IMR-90 (cell line): ENCODE measurements around the gene IQCM. TPM values are rescaled to one million over a fixed set of nuclear protein-coding genes. Genes with fewer than 3 reads are reported as not detected.

Source experiments
- ATAC-seq: fragments of 200-7000 bp; cut with Tn5 transposase; 2 replicates; pipeline ENCODE4 v1.9.1; 2020; ENCODE audit warnings: low read depth, mild to moderate bottlenecking, moderate library complexity
- BruUV-seq: library from RNA; stranded (reverse); fragments of 400-500 nt; replicated peaks from 2 replicates; lab custom pipeline; 2021; lab: Mats Ljungman, UMichigan
- CTCF ChIA-PET: fragments of 300-600 bp; formaldehyde crosslinking; extraction: SDS; loops from one replicate; lab custom pipeline; 2021; ENCODE audit warnings: antibody characterized with exemption; lab: Yijun Ruan, JAX
- POLR2A ChIA-PET: fragments of 300-600 bp; sonication (Branson Sonifier 250); formaldehyde crosslinking; loops from one replicate; lab custom pipeline; 2022; ENCODE audit warnings: antibody characterized with exemption; ENCODE audit not compliant: unreplicated experiment; lab: Charles Lee
- DNase-seq: peaks from one replicate; pipeline ENCODE4 v3.0.0; 2013
- H2AFZ ChIP-seq: replicated peaks from 2 replicates; pipeline ENCODE3; 2013; ENCODE audit warnings: low read length, mild to moderate bottlenecking; ENCODE audit not compliant: poor library complexity
- H2AK5ac ChIP-seq: 2 replicates; pipeline ENCODE4 v1.6.1; 2013; ENCODE audit warnings: low read depth, low read length, inconsistent platforms
- H2AK9ac ChIP-seq: replicated peaks from 2 replicates; pipeline ENCODE3; 2013; ENCODE audit warnings: mild to moderate bottlenecking, low read depth, low read length, moderate library complexity; ENCODE audit not compliant: poor library complexity
- H2BK120ac ChIP-seq: 2 replicates; pipeline ENCODE4 v1.6.1; 2013; ENCODE audit warnings: low read depth, low read length, inconsistent platforms
- H2BK15ac ChIP-seq: 3 replicates; pipeline ENCODE4 v1.6.1; 2013; ENCODE audit warnings: low read depth, low read length, inconsistent platforms
- H2BK20ac ChIP-seq: 2 replicates; pipeline ENCODE4 v1.6.1; 2013; ENCODE audit warnings: low read depth, mild to moderate bottlenecking, inconsistent platforms, low read length, moderate library complexity
- H2BK5ac ChIP-seq: 2 replicates; pipeline ENCODE4 v1.6.1; 2013; ENCODE audit warnings: mild to moderate bottlenecking, low read depth, low read length, inconsistent platforms; ENCODE audit not compliant: poor library complexity, severe bottlenecking
- H3K14ac ChIP-seq: replicated peaks from 2 replicates; pipeline ENCODE4 v1.6.1; 2013; ENCODE audit warnings: low read depth, low read length, inconsistent platforms
- H3K18ac ChIP-seq: 2 replicates; pipeline ENCODE4 v1.6.1; 2013; ENCODE audit warnings: low read depth, low read length, control low read depth
- H3K23ac ChIP-seq: 2 replicates; pipeline ENCODE4 v1.6.1; 2013; ENCODE audit warnings: low read depth, low read length, inconsistent platforms
- H3K27ac ChIP-seq: 2 replicates; pipeline ENCODE4 v1.5.1; 2013; ENCODE audit warnings: mild to moderate bottlenecking, control low read depth, low read length; ENCODE audit not compliant: insufficient read depth
- H3K27me3 ChIP-seq: 2 replicates; pipeline ENCODE4 v1.6.1; 2013; ENCODE audit warnings: low read length; ENCODE audit not compliant: control insufficient read depth, insufficient read depth
- H3K36me3 ChIP-seq: 2 replicates; pipeline ENCODE4 v1.6.1; 2013; ENCODE audit warnings: low read length, mixed read lengths; ENCODE audit not compliant: control insufficient read depth, insufficient read depth
- H3K4ac ChIP-seq: 2 replicates; pipeline ENCODE4 v1.6.1; 2013; ENCODE audit warnings: low read depth, low read length, inconsistent platforms
- H3K4me1 ChIP-seq: 2 replicates; pipeline ENCODE4 v1.6.1; 2013; ENCODE audit warnings: low read length, mixed read lengths; ENCODE audit not compliant: control insufficient read depth, insufficient read depth
- H3K4me2 ChIP-seq: 2 replicates; pipeline ENCODE4 v1.6.1; 2013; ENCODE audit warnings: low read depth, mild to moderate bottlenecking, control low read depth, low read length, moderate library complexity
- H3K4me3 ChIP-seq: 2 replicates; pipeline ENCODE4 v1.5.1; 2013; ENCODE audit warnings: low read depth, mild to moderate bottlenecking, control low read depth, low read length, moderate library complexity; ENCODE audit not compliant: insufficient read depth
- H3K56ac ChIP-seq: 2 replicates; pipeline ENCODE4 v1.6.1; 2013; ENCODE audit warnings: low read length, inconsistent platforms; ENCODE audit not compliant: insufficient read depth; ENCODE audit errors: extremely low read depth
- H3K79me1 ChIP-seq, 2 experiments: 2 replicates each; pipeline ENCODE4 v1.6.1; 2013; ENCODE audit warnings: low read length in 2 of 2, inconsistent platforms in 1 of 2, low read depth in 1 of 2
- H3K9ac ChIP-seq: 2 replicates; pipeline ENCODE4 v1.6.1; 2013; ENCODE audit warnings: low read depth, low read length, control low read depth
- H3K9me1 ChIP-seq: 2 replicates; pipeline ENCODE4 v1.6.1; 2013; ENCODE audit warnings: low read length, inconsistent platforms; ENCODE audit not compliant: insufficient read depth
- H3K9me3 ChIP-seq: 2 replicates; pipeline ENCODE4 v1.6.1; 2013; ENCODE audit warnings: low read length; ENCODE audit not compliant: control insufficient read depth, insufficient read depth
- H4K20me1 ChIP-seq: 2 replicates; pipeline ENCODE4 v1.6.1; 2013; ENCODE audit warnings: low read length, inconsistent platforms; ENCODE audit not compliant: insufficient read depth
- H4K5ac ChIP-seq: 2 replicates; pipeline ENCODE4 v1.6.1; 2013; ENCODE audit warnings: mild to moderate bottlenecking, low read depth, low read length, control low read depth
- H4K8ac ChIP-seq, 2 experiments: 2 replicates each; pipeline ENCODE4 v1.6.1; 2013; ENCODE audit warnings: low read depth in 2 of 2, low read length in 2 of 2, control low read depth in 1 of 2, inconsistent platforms in 1 of 2
- H4K91ac ChIP-seq: 2 replicates; pipeline ENCODE4 v1.6.1; 2013; ENCODE audit warnings: low read depth, low read length, inconsistent platforms; ENCODE audit not compliant: insufficient read depth
- FOS ChIP-seq: fragments of 150-350 bp; IDR thresholded peaks from 2 replicates; pipeline ENCODE4 v1.6.1; 2016; ENCODE audit warnings: low read depth, low read length
- MAFK ChIP-seq: IDR thresholded peaks from 2 replicates; pipeline ENCODE4 v1.6.1; 2012; ENCODE audit warnings: low read depth, low read length, improper control_type of control experiment
- NFE2L2 ChIP-seq: fragments of 150-350 bp; IDR thresholded peaks from 2 replicates; pipeline ENCODE4 v1.6.1; 2016; ENCODE audit warnings: low read depth, mild to moderate bottlenecking, low read length
- RCOR1 ChIP-seq: IDR thresholded peaks from 2 replicates; pipeline ENCODE4 v1.6.1; 2012; ENCODE audit warnings: mild to moderate bottlenecking, low read length, improper control_type of control experiment; ENCODE audit not compliant: insufficient replicate concordance
- whole genome bisulfite sequencing, 2 experiments: methylation state at CpG; one replicate each; pipeline versions ENCODE4 v1.1.5 to v1.1.7; 2013; ENCODE audit warnings: missing lambda C conversion rate in 2 of 2; ENCODE audit not compliant: insufficient read length in 1 of 2; ENCODE audit errors: extremely low coverage in 2 of 2; 5-methylcytosine and 5-hydroxymethylcytosine counted together
- dilution Hi-C: fragments of 300-500 bp; cut with HindIII; formaldehyde crosslinking; loops from one replicate; pipeline ENCODE4 v1.14.3; 2018; ENCODE audit warnings: low sequenced_read_pairs; ENCODE audit not compliant: unreplicated experiment
- in situ Hi-C: fragments of 300-500 bp; cut with MboI; formaldehyde crosslinking; loops from 3 replicates; pipeline ENCODE4 v1.14.3; 2019; ENCODE audit warnings: low sequenced_read_pairs, inconsistent platforms, mixed read lengths
- intact Hi-C: fragments of 100-400 bp; cut with micrococcal nuclease; formaldehyde crosslinking; loops from 2 replicates; pipeline ENCODE4 v1.10.0; 2022
- polyA plus RNA-seq, 3 experiments: library from polyadenylated mRNA; depleted of rRNA; stranded (reverse); fragments of >200 nt; gene quantifications; 2 replicates each; pipeline ENCODE4 v1.2.3, GENCODE V29; 2012; ENCODE audit warnings: low replicate concordance in 1 of 3
- total RNA-seq: library from RNA; depleted of rRNA; stranded (reverse); fragments of >200 nt; gene quantifications from 2 replicates; pipeline ENCODE4 v1.2.3, GENCODE V29; 2012

The IQCM gene
- total and polyA plus RNA-seq, 2 of the 4 experiments (the other 2 are of a cell fraction) = not detected

- ATAC-seq (no peak), DNase-seq (no peak)
- Histone ChIP-seq H3K56ac (no peak overlapping the region), H3K27ac (no peak overlapping the region), H4K91ac (no peak overlapping the region), H3K4me2 (no peak overlapping the region), H2BK5ac (no peak overlapping the region), H3K27me3 (no peaks in the 10 kb centered on the region), H2AK5ac (no peak overlapping the region), H2BK20ac (no peak overlapping the region), H2AK9ac (no peak overlapping the region), H3K14ac (no peak overlapping the region), H2BK15ac (no peak overlapping the region), H4K20me1 (no peaks in the 10 kb centered on the region), H3K4me1 (no peaks in the 10 kb centered on the region), H3K9me1 (no peaks in the 10 kb centered on the region), H3K9me3 (no peaks in the 10 kb centered on the region), H2AFZ (no peak overlapping the region), H3K79me1 (no peaks in the 10 kb centered on the region), H3K23ac (no peak overlapping the region), H3K4me3 (no peak overlapping the region), H2BK120ac (no peak overlapping the region), H3K18ac (no peak overlapping the region), H3K36me3 (no peaks in the 10 kb centered on the region), H4K8ac (no peak overlapping the region), H3K9ac (no peak overlapping the region), H4K5ac (no peak overlapping the region), H3K4ac (no peak overlapping the region)
- in situ Hi-C loops = no loop called here
- POLR2A ChIA-PET = no interaction called here
- no CpG with 5 or more reads among the region's 6 CpGs for WGBS, 2 experiments
- CTCF ChIA-PET = no interaction called here
- peak; percentile 85 for TF ChIP-seq MAFK
- no peak for TF ChIP-seq NFE2L2
- TF ChIP-seq RCOR1 = no peak
- TF ChIP-seq FOS = no peak
- dilution Hi-C loops = no loop called here
- no TSS peak for BruUV-seq
- intact Hi-C loops = no loop called here
Measured at GRCh38 chr4:149553959-149554520, 261.6 kb downstream of the IQCM start.
